Measurements from ENCODE around the gene APOF. TPM values are rescaled to one million over a fixed set of nuclear protein-coding genes. Genes with fewer than 3 reads are reported as not detected.

Gene APOF
- total and polyA plus RNA-seq, 9 of the 15 experiments (the other 6 are each of a cell fraction or from before 2014, with no cell fraction given) = 0.09 to 0.15 (median 0.12) TPM; not detected in 5

DNA sequence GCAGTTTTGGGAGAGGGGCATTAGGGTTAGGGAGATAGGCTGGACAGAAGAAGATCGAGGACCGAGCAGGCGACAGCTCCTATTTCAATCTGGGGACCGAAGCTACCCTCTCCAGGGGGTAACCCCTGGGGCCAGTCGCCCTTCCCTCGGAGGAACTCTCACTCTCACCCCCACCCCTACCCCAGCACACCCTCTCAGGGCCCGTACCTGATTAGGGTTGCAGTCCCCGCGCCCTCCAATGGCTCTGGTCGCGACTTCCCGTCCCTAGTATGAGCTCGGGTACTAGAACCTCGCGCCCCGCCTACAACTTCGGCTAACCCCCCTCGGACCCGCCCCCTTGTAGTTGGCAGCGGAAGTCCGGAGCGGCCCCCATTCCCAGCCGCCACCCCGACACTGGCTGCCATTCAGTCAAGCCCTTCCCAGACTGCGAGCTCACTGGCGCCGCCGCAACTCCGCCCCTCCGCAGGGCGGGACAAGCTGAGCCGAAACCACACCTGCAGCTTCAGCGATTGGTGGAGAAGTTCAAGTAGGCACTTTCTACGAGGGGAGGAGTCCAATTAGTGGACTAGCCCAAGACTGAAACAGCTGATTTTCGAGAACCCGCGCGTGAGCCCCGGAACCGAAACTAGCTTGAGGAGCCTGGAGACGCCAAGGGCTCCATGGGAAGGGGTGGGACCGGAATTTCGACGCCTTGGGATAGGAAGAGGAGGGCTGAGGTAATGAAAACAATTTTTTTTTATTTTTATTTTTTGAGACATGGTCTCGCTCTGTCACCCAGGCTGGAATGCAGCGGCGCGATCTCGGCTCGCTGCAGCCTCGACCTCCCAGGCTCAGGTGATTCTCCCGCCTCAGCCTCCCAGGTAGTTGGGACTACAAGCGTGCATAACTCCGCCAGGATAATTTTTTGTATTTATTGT lies 2.5 kb downstream of the APOF start, which contains the start of gene STAT2 (continued):
- TF ChIP-seq, protein P1, sequence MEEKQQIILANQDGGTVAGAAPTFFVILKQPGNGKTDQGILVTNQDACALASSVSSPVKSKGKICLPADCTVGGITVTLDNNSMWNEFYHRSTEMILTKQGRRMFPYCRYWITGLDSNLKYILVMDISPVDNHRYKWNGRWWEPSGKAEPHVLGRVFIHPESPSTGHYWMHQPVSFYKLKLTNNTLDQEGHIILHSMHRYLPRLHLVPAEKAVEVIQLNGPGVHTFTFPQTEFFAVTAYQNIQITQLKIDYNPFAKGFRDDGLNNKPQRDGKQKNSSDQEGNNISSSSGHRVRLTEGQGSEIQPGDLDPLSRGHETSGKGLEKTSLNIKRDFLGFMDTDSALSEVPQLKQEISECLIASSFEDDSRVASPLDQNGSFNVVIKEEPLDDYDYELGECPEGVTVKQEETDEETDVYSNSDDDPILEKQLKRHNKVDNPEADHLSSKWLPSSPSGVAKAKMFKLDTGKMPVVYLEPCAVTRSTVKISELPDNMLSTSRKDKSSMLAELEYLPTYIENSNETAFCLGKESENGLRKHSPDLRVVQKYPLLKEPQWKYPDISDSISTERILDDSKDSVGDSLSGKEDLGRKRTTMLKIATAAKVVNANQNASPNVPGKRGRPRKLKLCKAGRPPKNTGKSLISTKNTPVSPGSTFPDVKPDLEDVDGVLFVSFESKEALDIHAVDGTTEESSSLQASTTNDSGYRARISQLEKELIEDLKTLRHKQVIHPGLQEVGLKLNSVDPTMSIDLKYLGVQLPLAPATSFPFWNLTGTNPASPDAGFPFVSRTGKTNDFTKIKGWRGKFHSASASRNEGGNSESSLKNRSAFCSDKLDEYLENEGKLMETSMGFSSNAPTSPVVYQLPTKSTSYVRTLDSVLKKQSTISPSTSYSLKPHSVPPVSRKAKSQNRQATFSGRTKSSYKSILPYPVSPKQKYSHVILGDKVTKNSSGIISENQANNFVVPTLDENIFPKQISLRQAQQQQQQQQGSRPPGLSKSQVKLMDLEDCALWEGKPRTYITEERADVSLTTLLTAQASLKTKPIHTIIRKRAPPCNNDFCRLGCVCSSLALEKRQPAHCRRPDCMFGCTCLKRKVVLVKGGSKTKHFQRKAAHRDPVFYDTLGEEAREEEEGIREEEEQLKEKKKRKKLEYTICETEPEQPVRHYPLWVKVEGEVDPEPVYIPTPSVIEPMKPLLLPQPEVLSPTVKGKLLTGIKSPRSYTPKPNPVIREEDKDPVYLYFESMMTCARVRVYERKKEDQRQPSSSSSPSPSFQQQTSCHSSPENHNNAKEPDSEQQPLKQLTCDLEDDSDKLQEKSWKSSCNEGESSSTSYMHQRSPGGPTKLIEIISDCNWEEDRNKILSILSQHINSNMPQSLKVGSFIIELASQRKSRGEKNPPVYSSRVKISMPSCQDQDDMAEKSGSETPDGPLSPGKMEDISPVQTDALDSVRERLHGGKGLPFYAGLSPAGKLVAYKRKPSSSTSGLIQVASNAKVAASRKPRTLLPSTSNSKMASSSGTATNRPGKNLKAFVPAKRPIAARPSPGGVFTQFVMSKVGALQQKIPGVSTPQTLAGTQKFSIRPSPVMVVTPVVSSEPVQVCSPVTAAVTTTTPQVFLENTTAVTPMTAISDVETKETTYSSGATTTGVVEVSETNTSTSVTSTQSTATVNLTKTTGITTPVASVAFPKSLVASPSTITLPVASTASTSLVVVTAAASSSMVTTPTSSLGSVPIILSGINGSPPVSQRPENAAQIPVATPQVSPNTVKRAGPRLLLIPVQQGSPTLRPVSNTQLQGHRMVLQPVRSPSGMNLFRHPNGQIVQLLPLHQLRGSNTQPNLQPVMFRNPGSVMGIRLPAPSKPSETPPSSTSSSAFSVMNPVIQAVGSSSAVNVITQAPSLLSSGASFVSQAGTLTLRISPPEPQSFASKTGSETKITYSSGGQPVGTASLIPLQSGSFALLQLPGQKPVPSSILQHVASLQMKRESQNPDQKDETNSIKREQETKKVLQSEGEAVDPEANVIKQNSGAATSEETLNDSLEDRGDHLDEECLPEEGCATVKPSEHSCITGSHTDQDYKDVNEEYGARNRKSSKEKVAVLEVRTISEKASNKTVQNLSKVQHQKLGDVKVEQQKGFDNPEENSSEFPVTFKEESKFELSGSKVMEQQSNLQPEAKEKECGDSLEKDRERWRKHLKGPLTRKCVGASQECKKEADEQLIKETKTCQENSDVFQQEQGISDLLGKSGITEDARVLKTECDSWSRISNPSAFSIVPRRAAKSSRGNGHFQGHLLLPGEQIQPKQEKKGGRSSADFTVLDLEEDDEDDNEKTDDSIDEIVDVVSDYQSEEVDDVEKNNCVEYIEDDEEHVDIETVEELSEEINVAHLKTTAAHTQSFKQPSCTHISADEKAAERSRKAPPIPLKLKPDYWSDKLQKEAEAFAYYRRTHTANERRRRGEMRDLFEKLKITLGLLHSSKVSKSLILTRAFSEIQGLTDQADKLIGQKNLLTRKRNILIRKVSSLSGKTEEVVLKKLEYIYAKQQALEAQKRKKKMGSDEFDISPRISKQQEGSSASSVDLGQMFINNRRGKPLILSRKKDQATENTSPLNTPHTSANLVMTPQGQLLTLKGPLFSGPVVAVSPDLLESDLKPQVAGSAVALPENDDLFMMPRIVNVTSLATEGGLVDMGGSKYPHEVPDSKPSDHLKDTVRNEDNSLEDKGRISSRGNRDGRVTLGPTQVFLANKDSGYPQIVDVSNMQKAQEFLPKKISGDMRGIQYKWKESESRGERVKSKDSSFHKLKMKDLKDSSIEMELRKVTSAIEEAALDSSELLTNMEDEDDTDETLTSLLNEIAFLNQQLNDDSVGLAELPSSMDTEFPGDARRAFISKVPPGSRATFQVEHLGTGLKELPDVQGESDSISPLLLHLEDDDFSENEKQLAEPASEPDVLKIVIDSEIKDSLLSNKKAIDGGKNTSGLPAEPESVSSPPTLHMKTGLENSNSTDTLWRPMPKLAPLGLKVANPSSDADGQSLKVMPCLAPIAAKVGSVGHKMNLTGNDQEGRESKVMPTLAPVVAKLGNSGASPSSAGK (IDR thresholded peaks at IDR 0.05) = no peak; the same call in 1 of the 2 replicates
- TF ChIP-seq MAZ (CRISPR knock-in tag; conservative IDR thresholded peaks at IDR 0.05 in 1 of 2, IDR thresholded peaks at IDR 0.05 in 1 of 2) (peak; percentile 80; a peak in 3 of 4 replicates), ZNF41 (CRISPR knock-in tag; conservative IDR thresholded peaks at IDR 0.05) (no peak), ESRRA (IDR thresholded peaks at IDR 0.05; ENCODE audit: borderline replicate concordance, low read depth) (peak; percentile 64; the same call in 1 of the 2 replicates), ZNF668 (CRISPR knock-in tag; IDR thresholded peaks at IDR 0.05) (no peak), CAMTA2 (CRISPR knock-in tag; conservative IDR thresholded peaks at IDR 0.05) (no peak), RB1 (IDR thresholded peaks at IDR 0.05; ENCODE audit: low read depth) (no peak), NFRKB (IDR thresholded peaks at IDR 0.05; ENCODE audit: low read depth) (no peak), SETDB1 (IDR thresholded peaks at IDR 0.05; ENCODE audit: low read length) (no peak)
- TF ChIP-seq, protein P2, sequence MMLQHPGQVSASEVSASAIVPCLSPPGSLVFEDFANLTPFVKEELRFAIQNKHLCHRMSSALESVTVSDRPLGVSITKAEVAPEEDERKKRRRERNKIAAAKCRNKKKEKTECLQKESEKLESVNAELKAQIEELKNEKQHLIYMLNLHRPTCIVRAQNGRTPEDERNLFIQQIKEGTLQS (IDR thresholded peaks at IDR 0.05) = no peak
- TF ChIP-seq, protein P2 (CRISPR knock-in tag; conservative IDR thresholded peaks at IDR 0.05) = 0 out of 2 replicates have a peak, but pooled peaks have one; percentile 13
- TF ChIP-seq, protein P3, sequence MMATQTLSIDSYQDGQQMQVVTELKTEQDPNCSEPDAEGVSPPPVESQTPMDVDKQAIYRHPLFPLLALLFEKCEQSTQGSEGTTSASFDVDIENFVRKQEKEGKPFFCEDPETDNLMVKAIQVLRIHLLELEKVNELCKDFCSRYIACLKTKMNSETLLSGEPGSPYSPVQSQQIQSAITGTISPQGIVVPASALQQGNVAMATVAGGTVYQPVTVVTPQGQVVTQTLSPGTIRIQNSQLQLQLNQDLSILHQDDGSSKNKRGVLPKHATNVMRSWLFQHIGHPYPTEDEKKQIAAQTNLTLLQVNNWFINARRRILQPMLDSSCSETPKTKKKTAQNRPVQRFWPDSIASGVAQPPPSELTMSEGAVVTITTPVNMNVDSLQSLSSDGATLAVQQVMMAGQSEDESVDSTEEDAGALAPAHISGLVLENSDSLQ (IDR thresholded peaks at IDR 0.05) = peak; percentile 97

Data from K562 (cell line).